ENCODE measurements around the gene HOMER3.
A peak's percentile ranks its signal among the peaks of the same experiment; 100 is the strongest.

HOMER3 gene

DNA sequence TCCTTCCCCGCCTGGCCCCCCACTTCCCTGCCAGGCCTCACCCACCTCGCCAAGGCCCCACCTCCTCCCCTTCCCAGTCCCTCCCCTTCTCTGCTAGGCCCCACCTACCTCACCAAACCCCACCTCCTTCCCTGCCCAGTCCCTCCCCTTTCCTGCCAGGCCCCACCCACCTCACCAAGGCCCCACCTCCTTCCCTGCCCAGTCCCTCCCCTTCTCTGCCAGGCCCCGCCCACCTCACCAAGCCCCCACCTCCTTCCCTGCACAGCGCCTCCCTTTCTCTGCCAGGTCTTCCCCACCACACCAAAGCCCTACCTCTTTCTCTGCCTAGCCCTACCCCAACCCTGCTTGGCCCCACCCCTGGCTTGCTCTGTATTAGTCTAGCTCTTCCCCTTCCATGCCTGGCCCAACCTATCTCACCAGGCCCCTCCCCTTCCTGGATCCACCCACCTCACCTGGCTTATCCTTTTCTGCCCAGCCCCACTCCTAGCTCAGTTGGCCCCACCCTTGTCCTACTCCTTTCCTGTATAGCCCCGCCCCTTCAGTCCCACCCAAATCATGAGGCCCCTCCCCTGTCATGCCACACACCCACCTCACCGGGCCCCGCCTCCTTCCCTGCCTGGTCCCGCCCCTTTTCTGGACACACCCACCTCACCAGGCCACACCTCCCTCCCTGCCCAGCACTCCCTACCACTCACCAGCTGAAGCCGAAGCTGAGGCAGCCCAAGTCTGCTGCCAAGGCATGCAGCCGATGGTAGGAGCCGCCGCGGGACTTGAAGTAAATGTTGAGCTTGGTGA, 61.2 kb downstream of the HOMER3 start:
- peak overlapping the region; percentile 17 for H3K27ac ChIP-seq
- POLR2A ChIA-PET (ENCODE audit: low non-redundant PET), result no interaction called here
- CTCF ChIA-PET, result interaction anchor here (0.5 to 1.5 kb wide), 2 partner anchors 14 to 339 kb away, joined by 3 to 5 read pairs; no protein-coding TSS in a partner anchor
- TF ChIP-seq, protein P1, sequence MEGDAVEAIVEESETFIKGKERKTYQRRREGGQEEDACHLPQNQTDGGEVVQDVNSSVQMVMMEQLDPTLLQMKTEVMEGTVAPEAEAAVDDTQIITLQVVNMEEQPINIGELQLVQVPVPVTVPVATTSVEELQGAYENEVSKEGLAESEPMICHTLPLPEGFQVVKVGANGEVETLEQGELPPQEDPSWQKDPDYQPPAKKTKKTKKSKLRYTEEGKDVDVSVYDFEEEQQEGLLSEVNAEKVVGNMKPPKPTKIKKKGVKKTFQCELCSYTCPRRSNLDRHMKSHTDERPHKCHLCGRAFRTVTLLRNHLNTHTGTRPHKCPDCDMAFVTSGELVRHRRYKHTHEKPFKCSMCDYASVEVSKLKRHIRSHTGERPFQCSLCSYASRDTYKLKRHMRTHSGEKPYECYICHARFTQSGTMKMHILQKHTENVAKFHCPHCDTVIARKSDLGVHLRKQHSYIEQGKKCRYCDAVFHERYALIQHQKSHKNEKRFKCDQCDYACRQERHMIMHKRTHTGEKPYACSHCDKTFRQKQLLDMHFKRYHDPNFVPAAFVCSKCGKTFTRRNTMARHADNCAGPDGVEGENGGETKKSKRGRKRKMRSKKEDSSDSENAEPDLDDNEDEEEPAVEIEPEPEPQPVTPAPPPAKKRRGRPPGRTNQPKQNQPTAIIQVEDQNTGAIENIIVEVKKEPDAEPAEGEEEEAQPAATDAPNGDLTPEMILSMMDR (conservative IDR thresholded peaks at IDR 0.05; ENCODE audit: low read depth), result no peak
- peak; percentile 59 for DNase-seq (ENCODE audit: low spot score)

Measured in RWPE1 (cell line).